Peyer's patch (tissue), 4 donors: ENCODE results near the gene CCDC93. TPM values are rescaled to one million over a fixed set of nuclear protein-coding genes. Genes with fewer than 3 reads are reported as not detected.

ENCODE experiments used
- DNase-seq, 3 donors: peaks; one replicate each; pipeline ENCODE4 v3.0.0-alpha.2; 2017 to 2019
- H3K27ac ChIP-seq, 4 donors: fragments of 200-600 bp; sonication (generic); one replicate each; pipeline ENCODE4 v1.5.1; 2016 to 2019
- H3K27me3 ChIP-seq, 2 donors: fragments of 200-600 bp; sonication (generic); one replicate each; pipeline ENCODE4 v1.5.1; 2019
- H3K36me3 ChIP-seq, 3 donors: fragments of 200-600 bp; sonication (generic); one replicate each; pipeline ENCODE4 v1.5.1; 2016 to 2019
- H3K4me1 ChIP-seq, 4 donors: fragments of 200-600 bp; sonication (generic); one replicate each; pipeline ENCODE4 v1.5.1; 2016 to 2019
- H3K4me3 ChIP-seq, 4 donors: fragments of 200-600 bp; sonication (generic); 1 replicate in 3 of 4; 2 replicates in 1 of 4; pipeline ENCODE4 v1.5.1; 2016 to 2019; ENCODE audit warnings: mild to moderate bottlenecking in 1 of 4
- H3K9me3 ChIP-seq, 4 donors: fragments of 200-600 bp; sonication (generic); one replicate each; pipeline ENCODE4 v1.5.1; 2016 to 2019; ENCODE audit warnings: mild to moderate bottlenecking in 1 of 4
- POLR2A ChIP-seq, 2 donors: fragments of 450-650 bp; IDR thresholded peaks; one replicate each; pipeline ENCODE4 v1.5.1; 2017; ENCODE audit warnings: antibody characterized with exemption in 2 of 2, mild to moderate bottlenecking in 2 of 2, moderate library complexity in 2 of 2
- total RNA-seq, 4 donors: library from RNA; depleted of rRNA; stranded (reverse); fragments of >200 nt; gene quantifications; one replicate each; pipeline ENCODE4 v1.1.0, GENCODE V29; 2016
- TF ChIP-seq, protein P1 (sequence below), 6 experiments: fragments of 450-650 bp in 4 of 6; fragments of 200-600 bp in 2 of 6; sonication (generic) in 1 of 6; IDR thresholded peaks; one replicate each; pipeline ENCODE4 v1.5.1; 2017 to 2019; ENCODE audit warnings: antibody characterized with exemption in 6 of 6, mild to moderate bottlenecking in 3 of 6, moderate library complexity in 1 of 6

The CCDC93 gene, protein sequence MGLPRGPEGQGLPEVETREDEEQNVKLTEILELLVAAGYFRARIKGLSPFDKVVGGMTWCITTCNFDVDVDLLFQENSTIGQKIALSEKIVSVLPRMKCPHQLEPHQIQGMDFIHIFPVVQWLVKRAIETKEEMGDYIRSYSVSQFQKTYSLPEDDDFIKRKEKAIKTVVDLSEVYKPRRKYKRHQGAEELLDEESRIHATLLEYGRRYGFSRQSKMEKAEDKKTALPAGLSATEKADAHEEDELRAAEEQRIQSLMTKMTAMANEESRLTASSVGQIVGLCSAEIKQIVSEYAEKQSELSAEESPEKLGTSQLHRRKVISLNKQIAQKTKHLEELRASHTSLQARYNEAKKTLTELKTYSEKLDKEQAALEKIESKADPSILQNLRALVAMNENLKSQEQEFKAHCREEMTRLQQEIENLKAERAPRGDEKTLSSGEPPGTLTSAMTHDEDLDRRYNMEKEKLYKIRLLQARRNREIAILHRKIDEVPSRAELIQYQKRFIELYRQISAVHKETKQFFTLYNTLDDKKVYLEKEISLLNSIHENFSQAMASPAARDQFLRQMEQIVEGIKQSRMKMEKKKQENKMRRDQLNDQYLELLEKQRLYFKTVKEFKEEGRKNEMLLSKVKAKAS
- total RNA-seq, result 10 to 100 TPM; 47.0 to 59.3 (median 55.0) TPM

DNA sequence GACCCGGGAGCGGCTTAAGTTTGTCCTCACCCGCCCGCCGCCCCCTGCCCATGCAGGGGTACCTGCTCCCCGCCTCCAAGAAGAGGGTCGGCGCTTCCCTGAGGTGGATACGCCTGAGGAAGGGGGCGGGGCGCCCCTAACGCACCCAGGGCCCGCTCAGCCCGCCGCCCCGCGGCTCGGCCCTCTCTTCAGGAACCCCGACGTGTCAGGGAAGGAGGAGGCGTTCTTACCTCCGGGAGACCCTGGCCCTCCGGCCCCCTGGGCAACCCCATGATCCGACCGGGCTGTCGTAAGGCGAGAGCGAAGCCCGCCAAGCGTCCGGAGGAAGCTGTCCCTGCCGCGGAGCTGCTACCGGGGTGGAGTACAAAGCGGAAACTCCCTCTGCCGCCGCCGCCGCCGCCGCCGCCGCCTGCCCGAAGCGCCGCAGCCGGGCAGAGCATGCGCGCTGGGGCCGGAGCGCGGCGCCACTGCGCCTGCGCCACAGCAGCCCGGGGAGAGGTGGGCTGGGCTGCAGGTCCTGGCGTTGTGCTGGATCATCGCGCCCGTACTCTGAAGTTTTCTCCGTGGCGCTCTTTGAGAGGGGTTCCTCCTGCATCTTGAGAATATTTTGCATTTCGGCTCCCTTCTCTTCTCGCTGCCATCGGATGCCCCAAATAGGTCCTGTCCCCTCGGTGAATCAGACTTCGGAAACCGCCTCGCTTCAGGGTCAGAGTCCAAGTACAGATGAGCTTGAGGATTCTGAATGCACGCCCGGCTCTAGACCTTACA, at the start of gene CCDC93:
Gene CCDC93 (minus strand): TSS at position 347 of the 768 bp plus-strand sequence. CDS start 75 bp downstream, at position 272.
- H3K4me1 ChIP-seq, result peaks cover 0 to 17% (median 2%) of the 10 kb centered on the region in 4 donors

DNA sequence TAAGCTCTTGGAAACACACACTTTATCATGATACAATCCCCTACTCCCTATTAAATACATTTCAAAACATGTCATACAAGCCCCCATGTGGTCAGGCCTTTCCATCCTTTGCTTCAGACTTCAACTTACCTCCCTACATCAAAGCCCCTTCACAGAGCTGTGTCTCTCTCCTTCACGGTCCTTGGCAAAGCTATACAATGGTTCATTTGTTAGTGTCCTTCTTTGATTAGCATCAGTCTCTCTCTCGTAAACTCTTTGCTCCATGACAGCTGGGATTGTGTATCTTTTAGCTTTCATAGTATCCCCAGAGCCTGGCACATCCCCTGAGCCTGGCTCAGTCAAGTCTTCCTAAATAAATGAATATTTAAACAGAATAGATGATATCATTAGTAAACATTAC, 48.8 kb upstream of the CCDC93 start:
- no peak for DNase-seq
- no peak overlapping the region for H3K4me3 ChIP-seq

More for the DNA sequence above, at the start of gene CCDC93:
- Histone ChIP-seq H3K9me3 (no peaks in the 10 kb centered on the region), H3K27ac (peak within 1 kb of the TSS; percentile 89 to 96 (median 91)), H3K4me3 (peak within 1 kb of the TSS; percentile 89 to 100 (median 96)), H3K36me3 (no peaks in the 10 kb centered on the region), H3K27me3 (no peaks in the 10 kb centered on the region)
- DNase-seq, result peak; percentile 65 to 91 (median 89)
- TF ChIP-seq, protein P1, sequence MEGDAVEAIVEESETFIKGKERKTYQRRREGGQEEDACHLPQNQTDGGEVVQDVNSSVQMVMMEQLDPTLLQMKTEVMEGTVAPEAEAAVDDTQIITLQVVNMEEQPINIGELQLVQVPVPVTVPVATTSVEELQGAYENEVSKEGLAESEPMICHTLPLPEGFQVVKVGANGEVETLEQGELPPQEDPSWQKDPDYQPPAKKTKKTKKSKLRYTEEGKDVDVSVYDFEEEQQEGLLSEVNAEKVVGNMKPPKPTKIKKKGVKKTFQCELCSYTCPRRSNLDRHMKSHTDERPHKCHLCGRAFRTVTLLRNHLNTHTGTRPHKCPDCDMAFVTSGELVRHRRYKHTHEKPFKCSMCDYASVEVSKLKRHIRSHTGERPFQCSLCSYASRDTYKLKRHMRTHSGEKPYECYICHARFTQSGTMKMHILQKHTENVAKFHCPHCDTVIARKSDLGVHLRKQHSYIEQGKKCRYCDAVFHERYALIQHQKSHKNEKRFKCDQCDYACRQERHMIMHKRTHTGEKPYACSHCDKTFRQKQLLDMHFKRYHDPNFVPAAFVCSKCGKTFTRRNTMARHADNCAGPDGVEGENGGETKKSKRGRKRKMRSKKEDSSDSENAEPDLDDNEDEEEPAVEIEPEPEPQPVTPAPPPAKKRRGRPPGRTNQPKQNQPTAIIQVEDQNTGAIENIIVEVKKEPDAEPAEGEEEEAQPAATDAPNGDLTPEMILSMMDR (IDR thresholded peaks at IDR 0.05), result peak in 1 of 6 experiments; percentile 19
- peak; percentile 56 to 66 for TF ChIP-seq POLR2A (IDR thresholded peaks at IDR 0.05)

DNA sequence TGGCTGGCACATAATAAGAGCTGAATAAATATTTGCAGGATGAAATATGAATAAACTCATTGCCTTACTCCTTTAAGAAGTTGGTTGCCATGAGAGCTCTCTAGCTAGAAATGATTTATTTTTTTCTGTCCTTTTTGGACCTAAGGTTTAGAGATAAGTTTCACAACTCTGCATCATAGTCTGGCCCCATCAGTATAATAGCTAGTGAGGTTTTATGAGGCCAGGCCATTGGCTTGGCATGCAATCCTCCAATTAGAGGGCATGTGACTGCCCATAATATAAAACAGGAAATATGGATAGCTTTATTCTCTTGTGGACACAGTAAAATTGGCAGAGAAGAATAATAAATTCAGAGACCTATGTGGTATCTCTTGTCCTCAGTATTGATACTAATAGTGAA, 48.2 kb upstream of the CCDC93 start:
- H3K4me1 ChIP-seq, result no peaks in the 10 kb centered on the region
- no peaks in the 10 kb centered on the region for H3K9me3 ChIP-seq
- H3K27me3 ChIP-seq, result no peaks in the 10 kb centered on the region
- no peak for DNase-seq
- H3K4me3 ChIP-seq, result no peak overlapping the region
- TF ChIP-seq, protein P1 (IDR thresholded peaks at IDR 0.05), result no peak
- TF ChIP-seq POLR2A (IDR thresholded peaks at IDR 0.05), result no peak
- no peak overlapping the region for H3K27ac ChIP-seq
- H3K36me3 ChIP-seq, result no peaks in the 10 kb centered on the region

More for the DNA sequence above, 48.8 kb upstream of the CCDC93 start:
- no peaks in the 10 kb centered on the region for H3K36me3 ChIP-seq
- no peaks in the 10 kb centered on the region for H3K27me3 ChIP-seq
- TF ChIP-seq, protein P1 (IDR thresholded peaks at IDR 0.05), result no peak
- TF ChIP-seq POLR2A (IDR thresholded peaks at IDR 0.05), result no peak
- no peak overlapping the region for H3K27ac ChIP-seq
- H3K9me3 ChIP-seq, result no peaks in the 10 kb centered on the region
- H3K4me1 ChIP-seq, result no peaks in the 10 kb centered on the region

DNA sequence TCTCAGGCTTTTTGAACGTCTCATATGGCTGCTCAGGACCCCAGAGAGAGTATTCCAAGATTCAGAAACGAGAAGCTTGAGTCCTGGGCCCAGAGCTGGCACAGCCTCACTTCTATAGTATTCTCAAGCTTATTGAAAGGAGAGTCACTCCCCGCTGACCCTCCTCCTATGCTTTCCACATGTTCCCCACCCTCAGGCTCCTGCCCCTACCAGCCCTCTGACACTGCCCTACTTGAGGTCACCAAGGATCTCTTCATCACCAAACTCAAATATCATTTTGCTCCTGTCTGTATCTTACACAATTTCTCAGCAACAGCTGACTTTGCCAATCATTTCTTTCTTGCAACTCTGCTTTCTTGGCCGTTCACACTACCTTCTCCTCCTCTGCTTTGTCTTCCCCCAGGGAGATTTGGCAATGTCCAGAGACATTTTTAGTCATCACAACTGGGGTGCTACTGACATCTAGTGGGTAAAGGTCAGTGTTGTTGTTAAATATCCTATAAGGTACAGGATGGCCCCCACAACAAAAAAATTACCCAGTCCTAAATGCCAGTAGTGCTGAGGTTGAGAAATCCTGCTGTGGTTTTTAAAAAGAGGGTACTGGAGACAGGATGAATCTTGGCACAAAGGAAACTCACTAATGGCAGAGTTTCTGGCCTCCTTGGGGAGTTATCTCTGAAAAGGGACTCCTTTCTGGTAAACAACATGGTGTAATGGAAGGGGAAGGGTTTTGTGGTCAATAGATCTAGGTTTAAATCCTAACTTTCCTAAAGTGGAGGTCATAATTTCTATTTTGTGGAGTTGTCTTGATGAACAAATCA, 47.5 kb upstream of the CCDC93 start:
- Histone ChIP-seq H3K27ac (no peak overlapping the region), H3K4me1 (peaks cover 0 to 4% (median 0%) of the 10 kb centered on the region in 4 donors), H3K4me3 (no peak overlapping the region), H3K9me3 (no peaks in the 10 kb centered on the region), H3K36me3 (no peaks in the 10 kb centered on the region), H3K27me3 (no peaks in the 10 kb centered on the region)
- TF ChIP-seq, protein P1 (IDR thresholded peaks at IDR 0.05), result peak in 5 of 6 experiments; percentile 10 to 47 (median 19)
- no peak for TF ChIP-seq POLR2A (IDR thresholded peaks at IDR 0.05)
- DNase-seq, result no peak
